Naive thymus-derived CD8-positive, alpha-beta T cell (primary cell): ENCODE measurements around the gene ZGPAT. TPM values are rescaled to one million over a fixed set of nuclear protein-coding genes. Genes with fewer than 3 reads are reported as not detected.

Source experiments
- ATAC-seq, 2 donors: fragments of 150-1000 bp; cut with Tn5 transposase in 1 of 2; sonication (Bioruptor Pico), chemical (Tn5 transposase) in 1 of 2; 1 replicate in 1 of 2; 2 replicates in 1 of 2; pipeline ENCODE4 v1.10.0; 2021; ENCODE audit warnings: mild to moderate bottlenecking in 2 of 2, moderate library complexity in 2 of 2
- POLR2A ChIA-PET: fragments of 350-600 bp; sonication (Branson Sonifier 250); formaldehyde crosslinking; loops from one replicate; lab custom pipeline; 2021; ENCODE audit warnings: antibody characterized with exemption; lab: Charles Lee
- DNase-seq, 10 donors: peaks; one replicate each; pipeline versions ENCODE4 v3.0.0 to v3.0.0-alpha.2; 2020 to 2022
- H3K27ac Mint-ChIP-seq, 10 donors: one replicate each; pipeline ENCODE4 v1.8.0; 2020 to 2022; ENCODE audit warnings: mild to moderate bottlenecking in 10 of 10, mixed read lengths in 10 of 10, moderate library complexity in 4 of 10, inconsistent platforms in 1 of 10
- H3K27me3 Mint-ChIP-seq, 5 donors: one replicate each; pipeline ENCODE4 v1.8.0; 2021 to 2022; ENCODE audit warnings: mixed read lengths in 5 of 5
- H3K36me3 Mint-ChIP-seq, 3 donors: one replicate each; pipeline ENCODE4 v1.8.0; 2020 to 2022; ENCODE audit warnings: mixed read lengths in 3 of 3, mild to moderate bottlenecking in 2 of 3, inconsistent platforms in 1 of 3
- H3K4me1 Mint-ChIP-seq, 4 donors: one replicate each; pipeline ENCODE4 v1.8.0; 2021 to 2022; ENCODE audit warnings: mixed read lengths in 4 of 4
- H3K4me3 Mint-ChIP-seq, 10 donors: one replicate each; pipeline ENCODE4 v1.8.0; 2020 to 2022; ENCODE audit warnings: mild to moderate bottlenecking in 10 of 10, mixed read lengths in 10 of 10, moderate library complexity in 6 of 10, inconsistent platforms in 1 of 10
- H3K9me3 Mint-ChIP-seq, 9 donors: one replicate each; pipeline ENCODE4 v1.8.0; 2020 to 2022; ENCODE audit warnings: mixed read lengths in 9 of 9, mild to moderate bottlenecking in 3 of 9, inconsistent platforms in 1 of 9, moderate library complexity in 1 of 9
- polyA plus RNA-seq, 3 donors: library from polyadenylated mRNA; unstranded; fragments of 300-500 nt; fragmentation: Illumina TruSeq; gene quantifications; one replicate each; pipeline ENCODE4 v1.2.3, GENCODE V29; 2021
- total RNA-seq, 8 experiments: library from RNA in 2 of 8; stranded (reverse) in 2 of 8; gene quantifications; one replicate each; pipeline ENCODE4 v1.2.3 and lab custom pipeline; 2021 to 2026

Gene ZGPAT
- total and polyA plus RNA-seq, 5 experiments from 2014 or later: 42.3 to 73.8 (median 52.6) TPM

GRCh38 chr20:63702036-63702665 lies 5.7 kb upstream of the ZGPAT start:
- Mint-ChIP-seq H3K27me3 (no peaks in the 10 kb centered on the region), H3K9me3 (no peaks in the 10 kb centered on the region), H3K4me3 (no peak overlapping the region), H3K4me1 (peaks cover 14 to 31% (median 24%) of the 10 kb centered on the region in 4 donors), H3K27ac (peak overlapping the region in 7 of 10 donors; percentile 10 to 75 (median 49)), H3K36me3 (peaks cover 0 to 21% (median 0%) of the 10 kb centered on the region in 3 donors)
- DNase-seq: peak in 1 of 10 donors; percentile 4
- POLR2A ChIA-PET: interaction anchor here (1.2 to 2.5 kb wide), 2 partner anchors 15 to 34 kb away, joined by 4 to 7 read pairs; partner anchors contain the start of gene LIME1
- no peak for ATAC-seq

GRCh38 chr20:63702751-63703470 lies 4.9 kb upstream of the ZGPAT start:
- Mint-ChIP-seq H3K36me3 (peaks cover 0 to 21% (median 0%) of the 10 kb centered on the region in 3 donors), H3K4me3 (no peak overlapping the region), H3K9me3 (no peaks in the 10 kb centered on the region), H3K4me1 (peaks cover 11 to 25% (median 21%) of the 10 kb centered on the region in 4 donors), H3K27me3 (no peaks in the 10 kb centered on the region), H3K27ac (peak overlapping the region in 5 of 10 donors; percentile 14 to 75 (median 43))
- peak in 1 of 10 donors; percentile 51 for DNase-seq
- ATAC-seq: no peak
- POLR2A ChIA-PET: interaction anchor here (0.8 to 2.5 kb wide), 3 partner anchors 28 to 77 kb away, joined by 3 to 7 read pairs (median 6); partner anchors contain the start of gene LIME1

- Mint-ChIP-seq H3K4me3 (no peak overlapping the region), H3K27ac (peak overlapping the region in 1 of 10 donors; percentile 62), H3K4me1 (peaks cover 12 to 25% (median 22%) of the 10 kb centered on the region in 4 donors), H3K36me3 (peaks cover 0 to 22% (median 0%) of the 10 kb centered on the region in 3 donors), H3K9me3 (no peaks in the 10 kb centered on the region), H3K27me3 (no peaks in the 10 kb centered on the region)
- no peak for DNase-seq
- POLR2A ChIA-PET: interaction anchor here (0.8 to 2.5 kb wide), 4 partner anchors 27 to 77 kb away, joined by 3 to 7 read pairs (median 4); partner anchors contain the start of gene LIME1
- no peak for ATAC-seq
Measured at GRCh38 chr20:63703471-63703975, 4.3 kb upstream of the ZGPAT start.

GRCh38 chr20:63703976-63704748 lies 3.7 kb upstream of the ZGPAT start:
- Mint-ChIP-seq H3K27me3 (no peaks in the 10 kb centered on the region), H3K36me3 (peaks cover 0 to 27% (median 0%) of the 10 kb centered on the region in 3 donors), H3K4me3 (no peak overlapping the region), H3K4me1 (peaks cover 15 to 31% (median 28%) of the 10 kb centered on the region in 4 donors), H3K9me3 (no peaks in the 10 kb centered on the region), H3K27ac (peak overlapping the region in 2 of 10 donors; percentile 25 to 40)
- POLR2A ChIA-PET: interaction anchor here (1.1 to 2.5 kb wide), 3 partner anchors 26 to 51 kb away, joined by 3 to 7 read pairs (median 6); partner anchors contain the start of gene LIME1
- peak in 2 of 10 donors; percentile 3 to 58 for DNase-seq
- ATAC-seq: no peak

- peak in 1 of 10 donors; percentile 45 for DNase-seq
- peaks cover 15 to 36% (median 31%) of the 10 kb centered on the region in 4 donors for H3K4me1 Mint-ChIP-seq
- H3K27me3 Mint-ChIP-seq: no peaks in the 10 kb centered on the region
- H3K36me3 Mint-ChIP-seq: peaks cover 0 to 31% (median 0%) of the 10 kb centered on the region in 3 donors
- H3K9me3 Mint-ChIP-seq: no peaks in the 10 kb centered on the region
- peak overlapping the region in 2 of 10 donors; percentile 52 to 77 for H3K4me3 Mint-ChIP-seq
- POLR2A ChIA-PET: interaction anchor here (1.2 to 2.5 kb wide), 2 partner anchors 32 to 51 kb away, joined by 3 to 7 read pairs; partner anchors contain the start of gene LIME1
- peak overlapping the region in 3 of 10 donors; percentile 46 to 90 (median 71) for H3K27ac Mint-ChIP-seq
- no peak for ATAC-seq
Measured at GRCh38 chr20:63704749-63705117, 3.1 kb upstream of the ZGPAT start.

- Mint-ChIP-seq H3K27ac (peak overlapping the region in 5 of 10 donors; percentile 27 to 93 (median 90)), H3K4me1 (peaks cover 18 to 42% (median 35%) of the 10 kb centered on the region in 4 donors), H3K27me3 (no peaks in the 10 kb centered on the region), H3K4me3 (peak overlapping the region in 8 of 10 donors; percentile 13 to 84 (median 43)), H3K9me3 (no peaks in the 10 kb centered on the region), H3K36me3 (peaks cover 0 to 37% (median 1%) of the 10 kb centered on the region in 3 donors)
- ATAC-seq (no peak), DNase-seq (no peak)
- POLR2A ChIA-PET: interaction anchor here (1.5 to 7.1 kb wide), 4 partner anchors 8 to 79 kb away, joined by 3 to 162 read pairs (median 32); partner anchors contain the start of genes LIME1, SLC2A4RG and TNFRSF6B
Measured at GRCh38 chr20:63705232-63706026, 2.4 kb upstream of the ZGPAT start.

GRCh38 chr20:63706027-63706695 lies 1.7 kb upstream of the ZGPAT start:
- H3K4me1 Mint-ChIP-seq: peaks cover 23 to 47% (median 42%) of the 10 kb centered on the region in 4 donors
- DNase-seq (peak in 1 of 10 donors; percentile 46), ATAC-seq (no peak)
- H3K27ac Mint-ChIP-seq: peak overlapping the region; percentile 51 to 95 (median 92)
- POLR2A ChIA-PET: interaction anchor here (1.5 to 7.1 kb wide), 10 partner anchors 8 to 158 kb away, joined by 3 to 162 read pairs (median 21); partner anchors contain the start of genes LIME1, RTEL1, SLC2A4RG and TNFRSF6B
- H3K9me3 Mint-ChIP-seq: no peaks in the 10 kb centered on the region
- H3K4me3 Mint-ChIP-seq: peak overlapping the region; percentile 84 to 95 (median 90)
- H3K36me3 Mint-ChIP-seq: peaks cover 0 to 44% (median 7%) of the 10 kb centered on the region in 3 donors
- H3K27me3 Mint-ChIP-seq: no peaks in the 10 kb centered on the region

- DNase-seq: peak; percentile 46 to 80 (median 62)
- no peaks in the 10 kb centered on the region for H3K9me3 Mint-ChIP-seq
- peak overlapping the region; percentile 84 to 95 (median 90) for H3K4me3 Mint-ChIP-seq
- POLR2A ChIA-PET: interaction anchor here (0.6 to 7.1 kb wide), 30 partner anchors 9 to 413 kb away, joined by 3 to 162 read pairs (median 5); partner anchors contain the start of genes GMEB2, LIME1, PRPF6 and PTK6
- peaks cover 25 to 54% (median 47%) of the 10 kb centered on the region in 4 donors for H3K4me1 Mint-ChIP-seq
- peak overlapping the region; percentile 51 to 95 (median 92) for H3K27ac Mint-ChIP-seq
- no peaks in the 10 kb centered on the region for H3K27me3 Mint-ChIP-seq
- ATAC-seq: peak; percentile 55 to 69
- peaks cover 0 to 53% (median 12%) of the 10 kb centered on the region in 3 donors for H3K36me3 Mint-ChIP-seq
Measured at GRCh38 chr20:63706852-63707557, 834 bp upstream of the ZGPAT start.

- H3K4me3 Mint-ChIP-seq: peak overlapping the region; percentile 69 to 88 (median 78)
- POLR2A ChIA-PET: interaction anchor here (0.6 to 7.1 kb wide), 30 partner anchors 11 to 412 kb away, joined by 3 to 162 read pairs (median 6); partner anchors contain the start of genes GMEB2, LIME1, PRPF6 and PTK6
- no peaks in the 10 kb centered on the region for H3K9me3 Mint-ChIP-seq
- ATAC-seq (peak; percentile 7 to 16), DNase-seq (peak in 3 of 10 donors; percentile 1 to 60 (median 27))
- H3K4me1 Mint-ChIP-seq: peaks cover 27 to 59% (median 57%) of the 10 kb centered on the region in 4 donors
- peak overlapping the region; percentile 57 to 92 (median 78) for H3K27ac Mint-ChIP-seq
- H3K27me3 Mint-ChIP-seq: no peaks in the 10 kb centered on the region
- peaks cover 5 to 68% (median 20%) of the 10 kb centered on the region in 3 donors for H3K36me3 Mint-ChIP-seq
Measured at GRCh38 chr20:63708301-63709148, 686 bp downstream of the ZGPAT start.
